HS-27A (cell line): ENCODE results near the gene FER.
"Not testable (repeated sequence)": the region's sequence is repeated elsewhere in the genome, so short reads cannot be mapped to it uniquely, and the experiment has no call there.

Experiments used
- DNase-seq: peaks from one replicate; pipeline ENCODE4 v3.0.0-alpha.2; 2012; ENCODE audit warnings: low read depth, missing footprints

FER gene

DNA sequence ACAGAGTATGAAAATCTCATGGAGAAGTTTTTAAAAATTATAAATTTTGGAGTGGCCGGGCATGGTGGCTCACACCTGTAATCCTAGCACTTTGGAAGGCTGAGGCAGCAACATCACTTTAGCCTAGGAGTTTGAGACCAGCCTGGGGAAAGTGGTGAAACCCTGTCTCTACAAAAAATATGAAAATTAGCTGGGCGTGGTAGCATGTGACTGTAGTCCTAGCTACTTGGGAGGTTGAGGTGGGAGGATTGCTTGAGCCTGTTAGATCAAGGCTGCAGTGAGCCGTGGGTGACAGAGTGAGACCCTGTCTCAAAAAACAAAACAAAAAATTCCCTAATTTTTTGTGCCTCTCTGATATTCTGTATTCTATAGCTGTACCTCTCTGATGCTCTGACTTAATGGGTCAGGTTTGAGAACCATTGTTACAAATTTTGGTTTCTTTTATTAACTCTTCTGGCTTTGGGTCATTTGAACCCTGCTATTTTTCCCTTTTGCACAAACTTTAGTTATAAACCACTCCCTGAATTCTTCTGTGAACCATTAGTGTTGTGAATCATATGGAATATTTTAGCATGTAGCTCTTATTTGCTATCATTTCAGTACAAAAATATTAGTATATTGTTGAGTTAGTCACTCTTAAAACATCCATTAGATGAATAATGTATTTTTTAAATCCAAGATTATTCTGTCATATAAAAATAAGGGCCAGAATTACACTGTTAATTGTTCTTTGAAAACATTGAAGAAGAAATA is 51.0 kb downstream of the FER start:
- DNase-seq, result no peak

DNA sequence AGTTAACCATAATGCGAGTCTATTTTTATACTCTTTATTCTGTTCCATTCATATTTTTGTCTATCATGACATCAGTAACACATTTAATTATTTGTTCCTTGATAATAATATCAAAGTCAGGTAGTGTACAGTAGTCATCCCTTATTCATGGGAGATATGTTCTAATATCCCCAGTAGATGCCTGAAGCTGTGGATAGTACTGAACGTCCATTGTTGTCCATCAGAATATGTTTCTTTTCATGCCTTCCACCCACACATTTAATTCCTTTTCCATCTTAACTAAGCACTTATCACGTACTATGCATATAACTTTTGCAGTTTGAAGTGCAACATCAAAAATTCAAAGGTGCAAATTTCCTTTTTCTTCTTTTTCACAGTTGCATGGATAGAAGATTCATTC is 53.6 kb downstream of the FER start:
- DNase-seq, result no peak

DNA sequence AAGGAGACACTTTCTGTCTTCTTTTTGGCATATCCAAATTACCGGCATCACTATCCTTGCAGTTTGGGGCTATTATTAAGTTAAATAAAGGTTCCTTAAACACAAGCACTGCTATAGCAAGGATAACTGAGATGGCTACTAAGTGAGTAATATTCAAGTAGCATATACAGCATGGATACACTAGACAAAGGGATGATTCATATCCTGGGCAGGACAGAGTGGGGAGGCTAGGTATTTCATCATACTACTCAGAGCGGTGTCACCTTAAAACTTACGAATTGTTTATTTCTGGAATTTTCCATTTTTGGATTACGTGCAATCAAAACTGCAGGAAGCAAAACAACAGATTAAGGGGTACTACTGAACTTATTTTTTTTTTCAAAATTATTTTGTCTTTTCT is 54.1 kb downstream of the FER start:
- peak; percentile 54 for DNase-seq

DNA sequence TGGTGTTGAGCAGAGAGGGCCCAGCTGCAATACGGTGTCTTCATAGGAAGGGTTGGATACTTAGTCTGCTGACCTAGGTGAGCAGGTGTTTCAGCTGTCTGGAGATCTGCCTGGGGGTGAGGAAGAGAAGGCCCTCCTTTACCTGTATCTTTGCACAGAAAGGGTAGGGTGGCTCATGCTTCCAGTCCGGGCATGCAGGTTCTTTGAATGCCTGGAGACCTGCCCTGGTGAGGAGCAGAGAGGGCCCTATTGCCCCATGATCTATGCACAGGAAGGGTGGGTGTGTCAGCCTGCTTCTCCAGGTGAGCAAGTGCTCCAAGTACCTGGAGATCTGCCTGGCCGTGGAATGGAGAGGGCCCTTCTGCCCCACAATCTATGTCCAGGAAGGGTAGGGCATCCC is 63.0 kb downstream of the FER start:
- DNase-seq, result no peak

DNA sequence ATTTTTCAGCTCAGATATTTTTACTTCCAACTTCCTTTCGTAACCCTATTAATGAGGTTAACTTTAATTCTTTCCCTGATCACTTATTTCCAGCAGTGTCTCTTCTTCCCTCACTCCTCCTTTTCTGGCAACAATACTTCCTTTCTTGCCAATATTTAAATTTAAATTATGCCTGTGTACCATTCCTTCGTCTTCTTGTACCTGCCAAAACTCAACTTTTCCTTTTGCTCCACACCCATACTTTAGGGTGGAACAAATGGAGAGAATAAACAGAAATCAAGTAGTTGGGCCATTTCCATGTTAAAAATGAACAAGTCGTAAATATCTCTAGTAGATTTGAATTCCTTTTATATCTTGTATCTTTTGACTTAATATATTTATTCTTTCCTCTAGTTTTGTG is 66.0 kb downstream of the FER start:
- no peak for DNase-seq

DNA sequence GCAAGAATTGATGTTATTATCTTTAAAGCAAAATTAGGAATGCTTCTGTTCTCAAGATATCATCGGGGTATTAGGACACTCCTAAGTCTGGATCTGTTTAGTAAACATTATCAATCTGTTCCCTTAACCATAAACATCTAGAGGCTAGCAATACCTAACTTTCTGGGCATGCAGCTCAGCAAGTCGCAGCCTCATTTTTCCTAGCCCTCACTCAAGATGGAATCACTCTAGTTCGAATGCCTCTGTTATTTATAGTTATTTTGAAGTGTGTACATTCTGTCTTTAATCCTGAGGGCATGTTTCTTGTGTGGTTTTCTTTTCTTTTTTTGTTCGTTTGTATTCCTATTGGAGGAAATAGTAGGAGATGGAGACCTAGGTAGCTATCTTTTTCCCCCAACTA is 66.9 kb downstream of the FER start:
- DNase-seq, result no peak

DNA sequence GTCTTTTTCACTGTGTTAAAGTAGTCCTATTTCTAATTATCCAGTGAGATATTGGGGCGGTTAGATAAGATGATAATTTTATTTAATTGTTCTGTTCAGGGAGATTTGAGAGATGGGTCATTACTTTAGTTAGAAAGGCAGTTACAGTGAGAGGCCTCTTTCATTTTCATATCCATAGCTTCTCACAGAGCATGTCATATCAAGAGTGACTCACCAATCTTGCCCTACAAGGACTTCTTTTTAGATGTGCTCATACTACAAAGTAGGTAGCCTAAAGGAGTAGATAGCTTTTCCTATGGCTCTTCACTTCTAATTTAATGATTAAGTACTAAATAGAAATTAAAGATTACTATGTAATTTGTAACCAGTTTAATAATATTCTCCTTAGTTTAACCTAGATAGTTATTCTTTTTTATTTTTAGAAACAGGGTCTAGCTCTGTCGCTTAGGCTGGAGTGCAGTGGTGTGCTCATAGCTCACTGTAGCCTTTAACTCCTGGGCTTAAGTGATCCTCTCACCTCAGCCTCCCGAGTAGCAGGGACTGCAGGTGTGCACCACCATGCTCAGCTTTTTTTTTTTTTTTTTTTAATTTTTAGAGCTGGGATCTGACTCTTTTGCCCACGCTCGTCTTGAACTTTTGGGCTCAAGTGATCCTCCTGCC is 71.0 kb downstream of the FER start:
- no peak for DNase-seq

DNA sequence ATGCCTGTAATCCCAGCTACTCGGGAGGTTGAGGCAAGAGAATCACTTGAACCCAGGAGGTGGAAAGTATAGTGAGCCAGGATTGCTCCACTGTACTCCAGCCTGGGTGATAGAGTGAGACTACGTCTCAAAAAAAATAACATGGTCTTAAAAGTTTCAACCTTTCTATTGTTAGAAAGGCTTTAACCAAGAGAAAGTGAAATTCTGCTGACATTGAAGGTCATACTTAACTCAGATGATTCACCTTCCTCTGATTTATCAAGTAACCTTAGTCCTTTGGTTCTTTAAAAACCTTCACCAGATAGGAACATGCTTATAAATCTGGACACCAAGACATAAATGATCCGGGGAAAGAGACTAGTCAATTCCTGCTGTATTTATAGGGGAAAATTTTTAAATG is 73.3 kb downstream of the FER start:
- no peak for DNase-seq

DNA sequence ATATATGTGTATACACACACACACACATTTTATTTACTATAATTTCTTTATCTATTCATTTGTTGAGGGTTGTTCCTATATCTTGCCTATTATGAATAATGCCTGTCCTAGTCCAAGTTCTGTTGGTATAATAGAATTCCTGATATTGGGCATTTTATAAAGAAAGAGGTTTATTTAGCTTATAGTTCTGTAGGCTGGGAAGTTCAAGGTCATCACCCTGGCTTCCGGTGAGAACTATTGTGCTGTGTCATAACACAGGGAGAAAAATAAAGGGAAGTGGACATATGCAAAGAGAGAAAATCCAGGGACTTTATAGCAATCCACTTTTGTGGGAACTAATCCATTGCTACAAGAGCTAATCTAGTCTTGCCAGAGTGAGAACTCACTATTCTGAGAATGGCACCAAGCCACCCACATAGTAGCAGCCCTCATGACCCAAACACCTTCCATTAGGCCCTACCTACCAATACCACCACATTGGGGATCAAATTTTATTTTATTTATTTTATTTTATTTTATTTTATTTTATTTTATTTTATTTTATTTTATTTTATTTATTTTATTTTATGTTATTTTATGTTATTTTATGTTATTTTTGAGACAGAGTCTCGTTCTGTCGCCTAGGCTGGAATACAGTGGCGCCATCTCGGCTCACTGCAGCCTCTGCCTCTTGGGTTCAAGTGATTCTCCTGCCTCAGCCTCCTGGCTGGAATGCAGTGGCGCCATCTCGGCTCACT is 74.7 kb downstream of the FER start:
- no peak for DNase-seq

DNA sequence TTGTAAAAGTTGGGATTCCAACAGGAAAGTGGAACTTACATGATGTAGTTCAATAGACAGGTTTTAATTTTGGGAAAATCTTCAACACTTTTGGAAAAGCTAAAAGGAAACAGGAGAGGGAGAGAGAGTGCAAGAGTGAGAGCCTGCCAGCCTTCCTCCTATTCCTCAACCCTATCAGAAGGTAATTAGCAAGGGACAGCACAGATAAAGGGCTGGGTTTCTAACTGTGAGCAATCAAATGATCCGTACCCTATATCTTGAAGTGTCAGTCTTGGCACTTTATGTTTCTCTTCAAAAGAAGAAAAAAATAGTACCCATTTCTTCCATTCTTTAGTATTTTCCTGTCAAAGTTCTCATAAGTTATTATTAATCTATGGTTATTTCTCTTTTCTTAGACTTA is 79.4 kb downstream of the FER start:
- DNase-seq, result no peak

DNA sequence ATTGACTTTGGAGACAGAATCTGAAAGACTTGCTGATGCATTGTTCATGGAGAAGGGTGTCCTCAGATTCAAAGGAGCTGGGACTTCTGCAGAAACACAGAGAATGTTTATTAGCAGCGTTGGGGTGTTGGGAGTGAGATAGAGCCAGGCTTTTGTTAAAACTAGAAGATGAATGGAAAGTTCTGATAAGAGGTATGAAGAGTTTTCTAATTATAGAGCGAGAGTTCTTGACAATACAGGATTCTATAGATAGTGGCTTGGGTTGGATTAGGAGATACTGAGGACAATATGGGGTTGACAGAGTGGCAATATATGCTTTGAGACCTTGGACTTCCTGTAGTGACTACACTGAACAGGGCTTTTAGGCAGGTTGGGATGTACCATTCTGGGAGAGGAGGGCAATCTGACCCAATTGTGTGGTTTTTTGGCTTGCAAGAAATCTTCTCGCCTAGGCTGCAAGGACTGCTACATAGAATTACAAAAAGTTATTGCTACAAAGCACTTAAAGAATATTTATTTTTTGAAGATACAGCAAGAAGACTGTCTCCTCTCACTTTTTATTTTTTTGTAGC is 83.1 kb downstream of the FER start:
- no peak for DNase-seq

DNA sequence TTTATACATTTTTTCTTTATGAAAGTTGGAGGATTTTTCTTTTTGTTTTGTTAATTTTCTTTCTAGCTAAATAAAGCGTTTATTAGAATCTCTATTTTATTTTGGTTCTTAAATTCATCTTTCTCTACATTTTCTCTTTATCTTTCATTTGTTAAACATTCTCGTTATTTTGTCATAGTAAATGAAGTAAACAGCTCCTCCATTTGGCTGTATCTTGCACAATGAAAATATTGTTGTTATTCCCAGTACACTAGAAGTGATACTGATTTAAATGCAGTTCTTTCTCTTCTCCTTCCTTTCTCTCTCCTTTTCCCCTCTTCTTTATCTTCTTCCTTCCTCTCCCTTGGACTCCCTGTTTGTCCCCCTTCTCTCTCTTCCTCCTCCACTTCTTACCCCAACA is 88.8 kb downstream of the FER start:
- DNase-seq, result no peak

DNA sequence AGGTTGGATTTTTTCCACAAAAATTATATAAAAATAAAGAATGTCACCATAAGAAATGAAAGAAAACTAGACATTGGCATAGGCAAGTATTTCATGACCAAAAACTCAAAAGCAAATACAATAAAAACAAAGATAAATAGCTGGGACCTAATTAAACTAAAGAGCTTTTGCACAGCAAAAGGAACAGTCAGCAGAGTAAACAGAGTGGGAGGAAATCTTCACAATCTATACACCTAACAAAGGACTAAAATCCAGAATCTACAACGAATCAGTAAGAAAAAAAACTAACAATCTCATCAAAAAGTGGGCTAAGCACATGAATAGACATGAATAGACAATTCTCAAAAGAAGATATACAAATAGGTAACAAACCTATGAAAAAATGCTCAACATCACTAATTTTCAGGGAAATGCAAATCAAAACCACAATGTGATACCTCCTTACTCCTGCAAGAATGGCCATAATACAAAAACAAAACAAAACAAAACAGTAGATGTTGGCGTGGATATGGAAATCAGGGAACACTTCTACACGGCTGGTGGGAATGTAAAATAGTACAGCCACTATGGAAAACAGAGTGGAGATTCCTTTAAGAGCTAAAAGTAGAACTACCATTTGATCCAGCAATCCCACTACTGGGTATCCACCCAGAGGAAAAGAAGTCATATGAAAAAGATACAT is 94.7 kb downstream of the FER start:
- DNase-seq, result not testable (repeated sequence)

DNA sequence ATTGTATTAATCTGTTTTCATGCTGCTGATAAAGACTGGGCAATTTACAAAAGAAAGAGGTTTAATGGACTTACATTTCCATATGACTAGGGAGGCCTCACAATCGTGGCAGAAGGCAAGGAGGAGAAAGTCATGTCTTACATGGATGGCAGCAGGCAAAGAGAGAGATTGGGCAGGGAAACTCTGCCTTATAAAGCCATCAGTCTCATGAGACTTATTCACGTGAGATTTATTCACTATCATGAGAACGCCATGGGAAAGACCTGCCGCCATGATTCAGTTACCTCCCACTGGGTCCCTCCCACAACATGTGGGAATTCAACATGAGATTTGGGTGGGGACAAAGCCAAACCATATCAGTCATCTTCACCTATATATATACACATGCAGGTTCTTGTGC is 103.4 kb downstream of the FER start:
- not testable (repeated sequence) for DNase-seq

DNA sequence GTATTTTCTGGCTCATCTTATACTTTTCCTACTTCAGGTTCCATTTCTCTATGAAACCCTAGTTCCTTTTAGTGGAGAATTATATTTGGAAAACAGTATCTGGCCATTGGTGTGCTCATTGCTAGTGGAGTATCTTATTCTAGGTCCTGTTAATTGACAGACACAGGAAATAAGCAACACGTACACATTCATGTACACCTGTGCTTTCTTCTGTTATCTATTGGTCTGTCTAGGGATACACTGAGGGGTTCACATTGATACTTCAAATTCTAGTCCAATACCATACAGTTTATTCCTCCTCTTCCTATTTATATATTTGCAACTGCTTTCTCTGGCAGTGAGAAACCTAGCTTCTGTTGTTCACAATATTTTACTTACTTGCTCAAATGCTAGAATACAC is 110.2 kb downstream of the FER start:
- DNase-seq, result no peak

DNA sequence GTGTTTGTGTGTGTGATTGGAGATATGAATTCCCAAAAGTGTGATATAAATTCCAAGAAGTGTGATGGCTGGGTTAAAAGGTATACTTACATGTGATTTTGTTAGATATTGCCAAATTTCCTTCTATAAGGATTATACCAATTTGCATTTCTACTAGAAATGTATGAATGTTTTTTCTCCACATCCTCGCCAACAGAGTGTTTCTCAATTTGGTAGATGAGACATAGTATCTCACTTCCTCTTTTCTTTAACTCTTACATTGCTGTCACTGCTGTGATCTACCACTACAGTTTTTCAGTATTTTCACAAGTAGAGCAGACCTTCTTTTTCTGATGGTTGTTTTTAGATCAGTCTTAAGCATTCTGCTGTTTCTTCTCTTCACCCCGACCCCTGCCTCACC is 111.3 kb downstream of the FER start:
- DNase-seq, result no peak

DNA sequence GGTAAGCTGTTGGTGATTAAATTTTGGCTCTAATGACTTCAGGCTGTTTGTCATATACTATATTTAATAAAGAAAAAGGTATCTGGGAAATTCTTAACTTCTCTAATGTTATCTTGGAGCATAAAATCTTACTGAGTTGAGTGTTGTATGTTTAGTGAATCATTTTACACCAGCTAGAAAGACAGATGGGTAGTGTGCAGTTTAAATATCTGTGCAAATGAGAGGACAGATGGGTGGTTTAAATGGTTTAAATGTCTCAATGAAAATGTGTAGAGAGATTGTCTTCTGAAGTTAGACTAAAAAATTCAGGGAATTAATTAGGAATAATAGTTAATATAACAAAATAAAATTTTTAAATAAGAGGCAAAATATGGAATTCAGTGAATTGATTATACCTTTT is 114.5 kb downstream of the FER start:
- no peak for DNase-seq

DNA sequence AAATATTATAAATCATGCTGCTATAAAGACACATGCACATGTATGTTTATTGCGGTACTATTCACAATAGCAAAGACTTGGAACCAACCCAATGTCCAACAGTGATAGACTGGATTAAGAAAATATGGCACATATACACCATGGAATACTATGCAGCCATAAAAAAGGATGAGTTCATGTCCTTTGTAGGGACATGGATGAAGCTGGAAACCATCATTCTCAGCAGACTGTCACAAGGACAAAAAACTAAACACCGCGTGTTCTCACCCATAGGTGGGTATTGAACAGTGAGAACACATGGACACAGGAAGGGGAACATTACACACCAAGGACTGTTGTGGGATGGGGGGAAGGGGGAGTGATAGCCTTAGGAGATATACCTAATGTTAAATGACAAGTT is 118.4 kb downstream of the FER start:
- not testable (repeated sequence) for DNase-seq

DNA sequence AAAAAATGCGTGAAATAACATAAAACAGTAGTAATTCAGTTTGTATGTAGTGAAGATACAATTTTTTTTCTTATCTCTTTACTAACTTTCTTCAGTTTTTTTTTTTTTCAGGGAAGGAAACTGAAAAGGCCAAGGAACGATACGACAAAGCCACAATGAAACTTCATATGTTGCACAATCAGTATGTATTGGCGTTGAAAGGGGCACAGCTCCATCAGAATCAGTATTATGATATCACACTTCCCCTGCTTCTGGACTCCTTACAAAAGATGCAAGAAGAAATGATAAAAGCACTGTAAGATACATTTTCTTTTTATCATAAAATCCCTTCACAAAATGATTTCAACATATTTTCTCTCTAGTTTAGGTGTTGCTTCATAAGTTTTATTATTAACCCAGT is 120.0 kb downstream of the FER start:
- no peak for DNase-seq

DNA sequence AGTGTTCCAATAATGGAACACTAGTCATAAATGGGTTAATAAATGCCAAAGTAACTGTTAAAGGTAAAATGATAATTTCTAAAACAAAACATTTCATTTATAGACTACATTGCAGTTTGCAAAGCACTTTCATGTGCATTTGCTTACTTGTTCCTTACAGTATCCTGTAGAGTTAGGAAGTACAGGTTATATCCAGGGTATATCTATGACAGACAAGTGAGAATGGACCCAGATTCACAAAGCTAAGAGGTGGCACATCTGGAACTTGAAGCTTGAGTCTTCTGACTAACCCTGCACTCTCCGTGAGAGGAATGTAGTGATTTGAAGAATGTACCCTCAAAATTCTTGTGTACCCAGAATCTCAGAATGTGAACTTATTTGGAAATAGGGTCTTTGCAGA is 121.4 kb downstream of the FER start:
- DNase-seq, result no peak

DNA sequence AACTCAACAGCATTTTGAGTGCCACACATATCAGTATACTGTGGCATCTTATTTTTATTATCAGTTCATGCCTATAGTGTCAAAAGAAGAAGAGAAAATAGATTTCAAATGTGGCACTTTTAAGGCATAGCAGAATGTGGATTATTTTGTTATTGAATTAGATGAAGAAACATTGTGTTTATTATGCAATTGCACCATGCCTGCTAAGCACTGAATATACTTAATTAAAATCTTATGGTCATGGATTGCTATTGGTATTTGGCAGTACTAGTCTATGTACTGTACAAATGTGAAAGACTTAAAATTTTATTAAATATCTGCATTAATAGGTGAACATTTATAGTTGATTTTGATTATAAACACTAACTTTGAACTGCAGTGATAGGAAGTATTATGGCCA is 128.8 kb downstream of the FER start:
- DNase-seq, result no peak

DNA sequence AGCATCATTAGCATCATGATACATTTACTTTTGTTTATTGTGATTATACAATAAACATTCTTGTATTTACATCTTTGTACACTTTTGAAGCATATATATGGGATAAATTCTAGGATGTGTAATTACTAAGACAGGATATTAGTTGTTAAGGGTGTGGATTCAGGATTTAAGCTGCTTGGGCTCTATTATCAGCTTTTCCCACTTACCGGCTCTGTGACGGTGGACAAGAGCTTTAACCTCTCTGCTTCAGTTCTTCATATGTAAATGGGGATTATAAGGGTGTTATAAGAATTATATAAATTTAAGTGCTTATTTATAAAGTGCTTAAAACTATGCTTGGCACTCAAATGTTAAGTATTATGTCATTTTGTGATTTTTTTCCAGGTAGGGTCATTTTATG is 131.1 kb downstream of the FER start:
- DNase-seq, result no peak
